K562 (cell line): ENCODE data around the gene ACSBG1. TPM values are rescaled to one million over a fixed set of nuclear protein-coding genes. Genes with fewer than 3 reads are reported as not detected.

Experiments used
- ATAC-seq: fragments of 200-7000 bp; cut with Tn5 transposase; 3 replicates; pipeline ENCODE4 v1.9.1; 2020; ENCODE audit warnings: moderate library complexity
- BruUV-seq: library from RNA; stranded (reverse); fragments of 400-500 nt; replicated peaks from 2 replicates; lab custom pipeline; 2021; lab: Mats Ljungman, UMichigan
- CTCF ChIA-PET: fragments of 300-600 bp; formaldehyde crosslinking; extraction: SDS; loops from one replicate; lab custom pipeline; 2021; ENCODE audit warnings: low intra/inter-chr PET ratio; lab: Yijun Ruan, JAX
- POLR2A ChIA-PET: fragments of 300-600, 350-650 bp; sonication (Branson Sonifier 250); formaldehyde crosslinking; extraction: SDS; loops from one replicate; lab custom pipeline; 2021; ENCODE audit warnings: antibody characterized with exemption, inconsistent platforms; lab: Yijun Ruan, JAX
- DNase-seq, 4 experiments: peaks; one replicate each; pipeline versions ENCODE4 v3.0.0 to v3.0.0-alpha.2; 2011 to 2018; ENCODE audit warnings: low spot score in 3 of 4, mixed read lengths in 3 of 4; ENCODE audit errors: extremely low read depth in 1 of 4
- FAIRE-seq: peaks from 2 replicates; lab custom pipeline; 2011; peaks lifted over from hg19 to GRCh38; lab: Jason Lieb, UNC
- H2AFZ ChIP-seq: 2 replicates; pipeline ENCODE4 v1.6.0; 2011; ENCODE audit warnings: low read depth, low read length, control low read depth, inconsistent platforms
- H3K27ac ChIP-seq: fragments of 200-600 bp; 3 replicates; pipeline ENCODE4 v1.8.0; 2011; ENCODE audit warnings: low read depth, mild to moderate bottlenecking, control low read depth, inconsistent platforms, low read length, moderate library complexity, mixed read lengths; ENCODE audit errors: extremely low read depth
- H3K27me3 ChIP-seq, 2 experiments: fragments of 300-600 bp in 1 of 2; 2 replicates in 1 of 2; 3 replicates in 1 of 2; pipeline versions ENCODE4 v1.6.0 to v1.8.0; 2011; ENCODE audit warnings: inconsistent platforms in 2 of 2, low read length in 2 of 2, mild to moderate bottlenecking in 1 of 2, mixed read lengths in 1 of 2, moderate library complexity in 1 of 2; ENCODE audit not compliant: control insufficient read depth in 2 of 2, insufficient read depth in 2 of 2
- H3K36me3 ChIP-seq: fragments of 300-600 bp; 3 replicates; pipeline ENCODE4 v1.8.0; 2011; ENCODE audit warnings: mild to moderate bottlenecking, low read length, inconsistent platforms; ENCODE audit not compliant: control insufficient read depth, insufficient read depth
- H3K4me1 ChIP-seq, 2 experiments: fragments of 200-600 bp in 1 of 2; replicated peaks in 1 of 2; 2 replicates in 1 of 2; 3 replicates in 1 of 2; pipeline versions ENCODE4 v1.5.1 to v1.8.0; 2011; ENCODE audit warnings: inconsistent platforms in 2 of 2, low read length in 2 of 2, mild to moderate bottlenecking in 1 of 2, mixed read lengths in 1 of 2, moderate library complexity in 1 of 2; ENCODE audit not compliant: control insufficient read depth in 2 of 2, insufficient read depth in 2 of 2
- H3K4me2 ChIP-seq: 2 replicates; pipeline ENCODE4 v1.6.1; 2011; ENCODE audit warnings: low read length, control low read depth, inconsistent platforms, mixed read lengths; ENCODE audit not compliant: insufficient read depth
- H3K4me3 ChIP-seq: fragments of 200-600 bp; sonication (generic), shearing (Covaris generic); 2 replicates; pipeline ENCODE4 v1.5.1; 2016; ENCODE audit warnings: control low read depth, inconsistent platforms
- H3K79me2 ChIP-seq: fragments of 200-600 bp; 3 replicates; pipeline ENCODE4 v1.8.0; 2011; ENCODE audit warnings: low read length, inconsistent platforms; ENCODE audit not compliant: control insufficient read depth, insufficient read depth
- H3K9ac ChIP-seq, 2 experiments: 2 replicates each; pipeline versions ENCODE4 v1.6.0 to v1.6.1; 2011; ENCODE audit warnings: low read depth in 2 of 2, low read length in 2 of 2, control low read depth in 1 of 2, inconsistent platforms in 1 of 2, mild to moderate bottlenecking in 1 of 2, mixed read lengths in 1 of 2; ENCODE audit not compliant: insufficient read depth in 1 of 2
- H3K9me1 ChIP-seq: one replicate; pipeline ENCODE4 v1.6.0; 2011; ENCODE audit warnings: inconsistent platforms, mild to moderate bottlenecking, low read length, moderate library complexity; ENCODE audit not compliant: control insufficient read depth, insufficient read depth
- H3K9me3 ChIP-seq: replicated peaks from 2 replicates; pipeline ENCODE4 v1.5.1; 2011; ENCODE audit warnings: low read depth, low read length, inconsistent platforms; ENCODE audit not compliant: control insufficient read depth, insufficient read depth
- H4K20me1 ChIP-seq: replicated peaks from 2 replicates; pipeline ENCODE4 v1.6.1; 2011; ENCODE audit warnings: low read length, inconsistent platforms, mixed read lengths; ENCODE audit not compliant: control insufficient read depth, insufficient read depth
- ARID2 ChIP-seq: fragments of 450-650 bp; IDR thresholded peaks from 2 replicates; pipeline ENCODE4 v1.6.1; 2017; ENCODE audit warnings: antibody characterized with exemption, mild to moderate bottlenecking
- BCOR ChIP-seq: fragments of 450-650 bp; IDR thresholded peaks from 2 replicates; pipeline ENCODE4 v1.6.1; 2016
- CBFB ChIP-seq: sonication (generic); formaldehyde crosslinking; IDR thresholded peaks from 2 replicates; pipeline ENCODE4 v1.4.0; 2020; ENCODE audit warnings: mild to moderate bottlenecking, missing genetic modification reagents
- CSDE1 ChIP-seq, 2 experiments: fragments of 450-650 bp; IDR thresholded peaks; 2 replicates each; pipeline ENCODE4 v1.6.1; 2016; ENCODE audit warnings: mild to moderate bottlenecking in 1 of 2
- DEAF1 ChIP-seq: fragments of 450-650 bp; formaldehyde crosslinking; IDR thresholded peaks from 2 replicates; pipeline ENCODE4 v1.4.0; 2020; ENCODE audit warnings: mild to moderate bottlenecking, moderate library complexity
- ELK1 ChIP-seq: sonication (generic); formaldehyde crosslinking; IDR thresholded peaks from 2 replicates; pipeline ENCODE4 v1.8.1; 2022; ENCODE audit warnings: missing genetic modification reagents
- GATAD2B ChIP-seq: fragments of 450-650 bp; IDR thresholded peaks from 2 replicates; pipeline ENCODE4 v1.6.1; 2017; ENCODE audit warnings: mild to moderate bottlenecking, borderline replicate concordance
- HDAC3 ChIP-seq: fragments of 450-650 bp; IDR thresholded peaks from 2 replicates; pipeline ENCODE4 v1.6.1; 2018; ENCODE audit warnings: borderline replicate concordance, mild to moderate bottlenecking, moderate library complexity; ENCODE audit not compliant: partially characterized antibody
- NCOA2 ChIP-seq, 2 experiments: fragments of 450-650 bp; IDR thresholded peaks; 2 replicates each; pipeline ENCODE4 v1.6.1; 2018; ENCODE audit warnings: mild to moderate bottlenecking in 2 of 2, moderate library complexity in 1 of 2; ENCODE audit not compliant: partially characterized antibody in 2 of 2
- SMAD4 ChIP-seq: fragments of 250-450 bp; sonication (Bioruptor Pico); conservative IDR thresholded peaks from 2 replicates; pipeline ENCODE4 v1.8.0; 2021; ENCODE audit warnings: inconsistent platforms, mild to moderate bottlenecking, moderate library complexity
- SRSF1 ChIP-seq: fragments of 200-400 bp; formaldehyde crosslinking; IDR thresholded peaks from 2 replicates; pipeline ENCODE4 v1.6.1; 2017; ENCODE audit warnings: mild to moderate bottlenecking, low read depth, low read length, moderate library complexity
- ZNF134 ChIP-seq: fragments of 250-450 bp; sonication (Bioruptor Pico); conservative IDR thresholded peaks from 2 replicates; pipeline ENCODE4 v1.4.0; 2020
- ZNF212 ChIP-seq: fragments of 450-650 bp; formaldehyde crosslinking; IDR thresholded peaks from 2 replicates; pipeline ENCODE4 v1.4.0; 2020; ENCODE audit warnings: mild to moderate bottlenecking
- ZNF551 ChIP-seq: fragments of 250-450 bp; sonication (Bioruptor Pico); IDR thresholded peaks from 2 replicates; pipeline ENCODE4 v1.5.0; 2021; ENCODE audit warnings: mild to moderate bottlenecking, moderate library complexity
- ZNF609 ChIP-seq: sonication (generic); formaldehyde crosslinking; IDR thresholded peaks from 2 replicates; pipeline ENCODE4 v1.8.1; 2023; ENCODE audit warnings: missing genetic modification reagents, mild to moderate bottlenecking, borderline replicate concordance
- WGBS: fragments of 100-300 bp; shearing (Covaris generic); methylation state at CpG from one replicate; pipeline ENCODE4 v1.1.6; 2016; ENCODE audit warnings: low coverage, mixed read lengths; ENCODE audit not compliant: insufficient coverage; ENCODE audit errors: missing lambda C conversion rate; 5-methylcytosine and 5-hydroxymethylcytosine counted together
- in situ Hi-C: fragments of 300-500 bp; cut with MboI; formaldehyde crosslinking; loops from 4 replicates; pipeline ENCODE4 v1.15.0; 2018; ENCODE audit warnings: inconsistent platforms, mixed read lengths
- intact Hi-C: fragments of 100-400 bp; cut with micrococcal nuclease; formaldehyde crosslinking; loops from 2 replicates; pipeline ENCODE4 v1.14.2; 2022
- polyA plus RNA-seq, 8 experiments: library from polyadenylated mRNA; depleted of rRNA in 4 of 8; stranded (reverse) in 5 of 8; unstranded in 3 of 8; fragments of >200 nt; fragmentation: Nextera tagmentation in 2 of 8; fragmentation: Illumina TruSeq in 1 of 8; extraction: Ambion mirVana in 2 of 8; extraction: Trizol in 1 of 8; gene quantifications; 2 replicates each; pipeline versions ENCODE4 v1.2.1 to v1.2.3, GENCODE V29; 2011 to 2014; ENCODE audit warnings: inconsistent platforms in 1 of 8, missing spikeins in 1 of 8
- total RNA-seq, 7 experiments: library from RNA; depleted of rRNA in 6 of 7; stranded (reverse); fragments of >200 nt in 6 of 7; fragmentation: Illumina TruSeq in 2 of 7; extraction: Trizol in 2 of 7; gene quantifications; 2 replicates each; pipeline versions ENCODE4 v1.2.1 to v1.2.3, GENCODE V29; 2011 to 2021; ENCODE audit warnings: low replicate concordance in 1 of 7
- TF ChIP-seq, protein P1 (sequence below), 2 experiments: fragments of 450-650 bp in 1 of 2; sonication (generic) in 1 of 2; formaldehyde crosslinking; conservative IDR thresholded peaks; 2 replicates each; pipeline versions ENCODE4 v1.4.0 to v1.8.1; 2020 to 2022; ENCODE audit warnings: mild to moderate bottlenecking in 1 of 2, missing genetic modification reagents in 1 of 2

ACSBG1 gene
- total and polyA plus RNA-seq, 9 of the 15 experiments (the other 6 are each of a cell fraction or from before 2014, with no cell fraction given), result 0.36 to 6.4 (median 2.5) TPM

- no peak overlapping the region for H3K27ac ChIP-seq
- H3K4me3 ChIP-seq, result no peak overlapping the region
- FAIRE-seq (peak; percentile 56), ATAC-seq (no peak), DNase-seq (no peak)
- CTCF ChIA-PET, result no interaction called here
- POLR2A ChIA-PET, result interaction anchor here (1.2 kb wide), 1 partner anchor 63 kb away, joined by 3 read pairs; no protein-coding TSS in a partner anchor
- WGBS, result 24% methylated on average over 5 of the region's 5 CpGs
- no peaks in the 10 kb centered on the region for H3K36me3 ChIP-seq
- no peaks in the 10 kb centered on the region for H3K9me1 ChIP-seq
- intact Hi-C loops, result no loop called here
- H2AFZ ChIP-seq, result 0 out of 2 replicates have a peak overlapping the region, but pooled peaks have one; percentile 17
- H3K4me2 ChIP-seq, result no peak overlapping the region
- H3K9me3 ChIP-seq, result no peaks in the 10 kb centered on the region
- 0 out of 2 replicates have a peak, but pooled peaks cover 3% of the 10 kb centered on the region for H4K20me1 ChIP-seq
- no peaks in the 10 kb centered on the region for H3K79me2 ChIP-seq
- BruUV-seq, result no TSS peak
- no peak overlapping the region for H3K9ac ChIP-seq
- H3K27me3 ChIP-seq, result peaks cover 0 to 12% of the 10 kb centered on the region in 2 experiments; a peak in 2 of 5 replicates
- in situ Hi-C loops, result no loop called here
- H3K4me1 ChIP-seq, result peaks cover 20 to 24% of the 10 kb centered on the region in 2 experiments; a peak in 4 of 5 replicates
- no peak for TF ChIP-seq DEAF1 (CRISPR knock-in tag)
- no peak for TF ChIP-seq GATAD2B
- no peak for TF ChIP-seq SRSF1
- no peak for TF ChIP-seq ZNF609
- TF ChIP-seq BCOR, result no peak
- no peak for TF ChIP-seq HDAC3
- no peak for TF ChIP-seq ZNF134 (CRISPR knock-in tag)
- TF ChIP-seq SMAD4 (CRISPR knock-in tag), result no peak
- TF ChIP-seq ELK1 (CRISPR knock-in tag), result no peak
- TF ChIP-seq ARID2, result no peak
- TF ChIP-seq, protein P1, sequence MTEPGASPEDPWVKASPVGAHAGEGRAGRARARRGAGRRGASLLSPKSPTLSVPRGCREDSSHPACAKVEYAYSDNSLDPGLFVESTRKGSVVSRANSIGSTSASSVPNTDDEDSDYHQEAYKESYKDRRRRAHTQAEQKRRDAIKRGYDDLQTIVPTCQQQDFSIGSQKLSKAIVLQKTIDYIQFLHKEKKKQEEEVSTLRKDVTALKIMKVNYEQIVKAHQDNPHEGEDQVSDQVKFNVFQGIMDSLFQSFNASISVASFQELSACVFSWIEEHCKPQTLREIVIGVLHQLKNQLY (CRISPR knock-in tag; conservative IDR thresholded peaks at IDR 0.05), result no peak
- no peak for TF ChIP-seq ZNF212
- TF ChIP-seq NCOA2 (IDR thresholded peaks at IDR 0.05; ENCODE audit: partially characterized antibody in 2 of 2), result no peak
- no peak for TF ChIP-seq ZNF551 (CRISPR knock-in tag)
- TF ChIP-seq CSDE1 (IDR thresholded peaks at IDR 0.05), result no peak
- no peak for TF ChIP-seq CBFB (CRISPR knock-in tag)
Observed at GRCh38 chr15:78210349-78210717, 24.0 kb downstream of the ACSBG1 start.
